B cell (primary cell): ENCODE results near the gene THBS3. TPM values are rescaled to one million over a fixed set of nuclear protein-coding genes. Genes with fewer than 3 reads are reported as not detected.

Source experiments
- polyA plus RNA-seq: library from polyadenylated mRNA; depleted of rRNA; stranded (reverse); fragments of >200 nt; gene quantifications from 2 replicates; pipeline ENCODE4 v1.2.3, GENCODE V29; 2012
- small RNA-seq: library from RNA; depleted of rRNA; stranded (forward); fragments of <200 nt; gene quantifications from one replicate; pipeline ENCODE3, GENCODE V24; 2012; ENCODE audit warnings: low replicate concordance, low read depth; ENCODE audit not compliant: insufficient read length
- total RNA-seq, 2 donors: library from RNA; stranded (reverse); fragments of 120-200 nt in 1 of 2; gene quantifications; 1 replicate in 1 of 2; 2 replicates in 1 of 2; pipeline versions ENCODE4 v1.2.3 to v1.2.4, GENCODE V29; 2013 to 2022

The THBS3 gene
- total and polyA plus RNA-seq, 2 donors (not counting 1 experiment from before 2014, with no cell fraction given): 28.0 to 28.6 TPM

Small RNA genes within 50 kb of the gene (small RNA-seq; reads per million reads assigned to genes)
- gene HMGN2P18: not detected

Other genes starting within 250 kb of the THBS3 start
- 47.5 and 52.7 TPM in 2 replicates for gene PYGO2, start 246.1 kb downstream of the THBS3 start, total RNA-seq
- 13.0 and 22.2 TPM in 2 replicates for gene PYGO2, start 246.1 kb downstream of the THBS3 start, polyA plus RNA-seq
- 59.0 and 61.4 TPM in 2 replicates for gene SHC1, start 237.2 kb downstream of the THBS3 start, total RNA-seq
- 50.1 and 64.0 TPM in 2 replicates for gene SHC1, start 237.2 kb downstream of the THBS3 start, polyA plus RNA-seq
- 16.8 and 17.5 TPM in 2 replicates for gene CKS1B, start 233.2 kb downstream of the THBS3 start, total RNA-seq
- gene CKS1B, start 233.2 kb downstream of the THBS3 start, polyA plus RNA-seq: 24.4 and 33.0 TPM in 2 replicates
- 49.6 and 51.4 TPM in 2 replicates for gene FLAD1, start 224.6 kb downstream of the THBS3 start, total RNA-seq
- 68.9 and 83.0 TPM in 2 replicates for gene FLAD1, start 224.6 kb downstream of the THBS3 start, polyA plus RNA-seq
- gene LENEP, start 214.3 kb downstream of the THBS3 start, total RNA-seq: 1.7 and 2.0 TPM in 2 replicates
- gene LENEP, start 214.3 kb downstream of the THBS3 start, polyA plus RNA-seq: not detected in 2 replicates
- 55.7 and 66.0 TPM in 2 replicates for gene ZBTB7B, start 205.1 kb downstream of the THBS3 start, total RNA-seq
- gene ZBTB7B, start 205.1 kb downstream of the THBS3 start, polyA plus RNA-seq: 56.4 and 67.3 TPM in 2 replicates
- gene DCST2, start 174.1 kb downstream of the THBS3 start, total RNA-seq: 0.89 and 0.90 TPM in 2 replicates
- 2.9 and 5.4 TPM in 2 replicates for gene DCST2, start 174.1 kb downstream of the THBS3 start, polyA plus RNA-seq
- gene DCST1, start 174.1 kb downstream of the THBS3 start, total RNA-seq: not detected in 2 replicates
- 0.22 and 0.52 TPM in 2 replicates for gene DCST1, start 174.1 kb downstream of the THBS3 start, polyA plus RNA-seq
- gene ADAM15, start 156.6 kb downstream of the THBS3 start, total RNA-seq: 14.6 and 17.0 TPM in 2 replicates
- gene ADAM15, start 156.6 kb downstream of the THBS3 start, polyA plus RNA-seq: 28.4 and 35.1 TPM in 2 replicates
- gene EFNA4, start 144.2 kb downstream of the THBS3 start, total RNA-seq: 8.4 and 9.9 TPM in 2 replicates
- 6.5 and 10.6 TPM in 2 replicates for gene EFNA4, start 144.2 kb downstream of the THBS3 start, polyA plus RNA-seq
- gene EFNA3, start 129.1 kb downstream of the THBS3 start, total RNA-seq: 1.6 and 3.7 TPM in 2 replicates
- gene EFNA3, start 129.1 kb downstream of the THBS3 start, polyA plus RNA-seq: 1.8 and 3.2 TPM in 2 replicates
- 0.56 TPM in 1 of 2 replicates, not detected in the other for gene EFNA1, start 80.0 kb downstream of the THBS3 start, total RNA-seq
- gene EFNA1, start 80.0 kb downstream of the THBS3 start, polyA plus RNA-seq: 0.28 and 1.5 TPM in 2 replicates
- gene SLC50A1, start 72.0 kb downstream of the THBS3 start, total RNA-seq: 61.3 and 62.8 TPM in 2 replicates
- gene SLC50A1, start 72.0 kb downstream of the THBS3 start, polyA plus RNA-seq: 86.8 and 109 TPM in 2 replicates
- gene DPM3, start 67.4 kb downstream of the THBS3 start, total RNA-seq: 39.9 and 41.7 TPM in 2 replicates
- 68.0 and 97.3 TPM in 2 replicates for gene DPM3, start 67.4 kb downstream of the THBS3 start, polyA plus RNA-seq
- gene KRTCAP2, start 34.6 kb downstream of the THBS3 start, total RNA-seq: 136 and 151 TPM in 2 replicates
- 190 and 259 TPM in 2 replicates for gene KRTCAP2, start 34.6 kb downstream of the THBS3 start, polyA plus RNA-seq
- gene TRIM46, start 34.0 kb downstream of the THBS3 start, total RNA-seq: 1.3 and 2.6 TPM in 2 replicates
- 3.4 TPM in 2 replicates for gene TRIM46, start 34.0 kb downstream of the THBS3 start, polyA plus RNA-seq
- gene MTX1, start 798 bp upstream of the THBS3 start, total RNA-seq: 18.4 and 19.0 TPM in 2 replicates
- gene MTX1, start 798 bp upstream of the THBS3 start, polyA plus RNA-seq: 34.2 and 40.4 TPM in 2 replicates
- gene ENTREP3, start 47.6 kb upstream of the THBS3 start, total RNA-seq: 13.5 and 15.2 TPM in 2 replicates
- 5.3 and 7.6 TPM in 2 replicates for gene ENTREP3, start 47.6 kb upstream of the THBS3 start, polyA plus RNA-seq
- 69.6 and 79.8 TPM in 2 replicates for gene SCAMP3, start 54.5 kb upstream of the THBS3 start, total RNA-seq
- gene SCAMP3, start 54.5 kb upstream of the THBS3 start, polyA plus RNA-seq: 80.5 and 107 TPM in 2 replicates
- gene CLK2, start 65.6 kb upstream of the THBS3 start, total RNA-seq: 136 and 152 TPM in 2 replicates
- 159 and 161 TPM in 2 replicates for gene CLK2, start 65.6 kb upstream of the THBS3 start, polyA plus RNA-seq
- 9.0 and 9.2 TPM in 2 replicates for gene HCN3, start 69.6 kb upstream of the THBS3 start, total RNA-seq
- 6.2 TPM in 2 replicates for gene HCN3, start 69.6 kb upstream of the THBS3 start, polyA plus RNA-seq
- not detected in 2 replicates for gene PKLR, start 93.5 kb upstream of the THBS3 start, total RNA-seq
- not detected in 2 replicates for gene PKLR, start 93.5 kb upstream of the THBS3 start, polyA plus RNA-seq
- gene FDPS, start 101.0 kb upstream of the THBS3 start, total RNA-seq: 128 and 141 TPM in 2 replicates
- 88.3 and 100 TPM in 2 replicates for gene FDPS, start 101.0 kb upstream of the THBS3 start, polyA plus RNA-seq
- gene RUSC1, start 113.0 kb upstream of the THBS3 start, total RNA-seq: 19.3 and 22.8 TPM in 2 replicates
- 20.3 and 20.8 TPM in 2 replicates for gene RUSC1, start 113.0 kb upstream of the THBS3 start, polyA plus RNA-seq